WERI-Rb-1 (cell line): ENCODE results near the gene POU2F3.
A peak's percentile ranks its signal among the peaks of the same experiment; 100 is the strongest.

Source experiments
- DNase-seq: peaks from one replicate; pipeline ENCODE4 v3.0.0-alpha.2; 2020
- H3K27ac ChIP-seq: fragments of 250-450 bp; sonication (Bioruptor Pico); 2 replicates; pipeline ENCODE4 v1.5.1; 2020; ENCODE audit warnings: mild to moderate bottlenecking, moderate library complexity
- H3K27me3 ChIP-seq: fragments of 250-450 bp; sonication (Bioruptor Pico); 2 replicates; pipeline ENCODE4 v1.5.1; 2021; ENCODE audit warnings: mild to moderate bottlenecking, low read depth, moderate library complexity; ENCODE audit not compliant: insufficient read depth, severe bottlenecking
- H3K36me3 ChIP-seq: fragments of 250-450 bp; sonication (Bioruptor Pico); 2 replicates; pipeline ENCODE4 v1.5.1; 2020; ENCODE audit warnings: mild to moderate bottlenecking, moderate library complexity
- H3K4me3 ChIP-seq: 2 replicates; pipeline ENCODE4 v1.5.1; 2011; ENCODE audit warnings: low read depth, mild to moderate bottlenecking, control low read depth, low read length
- H3K9me3 ChIP-seq: fragments of 250-450 bp; sonication (Bioruptor Pico); 2 replicates; pipeline ENCODE4 v1.5.1; 2021; ENCODE audit warnings: mild to moderate bottlenecking, moderate library complexity; ENCODE audit not compliant: severe bottlenecking
- TF ChIP-seq, protein P1 (sequence below): IDR thresholded peaks from 2 replicates; pipeline ENCODE4 v1.5.1; 2011; ENCODE audit warnings: low read depth, mild to moderate bottlenecking, control low read depth, inconsistent platforms, low read length

Gene POU2F3

GRCh38 chr11:120316880-120317688 lies 77.1 kb downstream of the POU2F3 start:
- TF ChIP-seq, protein P1, sequence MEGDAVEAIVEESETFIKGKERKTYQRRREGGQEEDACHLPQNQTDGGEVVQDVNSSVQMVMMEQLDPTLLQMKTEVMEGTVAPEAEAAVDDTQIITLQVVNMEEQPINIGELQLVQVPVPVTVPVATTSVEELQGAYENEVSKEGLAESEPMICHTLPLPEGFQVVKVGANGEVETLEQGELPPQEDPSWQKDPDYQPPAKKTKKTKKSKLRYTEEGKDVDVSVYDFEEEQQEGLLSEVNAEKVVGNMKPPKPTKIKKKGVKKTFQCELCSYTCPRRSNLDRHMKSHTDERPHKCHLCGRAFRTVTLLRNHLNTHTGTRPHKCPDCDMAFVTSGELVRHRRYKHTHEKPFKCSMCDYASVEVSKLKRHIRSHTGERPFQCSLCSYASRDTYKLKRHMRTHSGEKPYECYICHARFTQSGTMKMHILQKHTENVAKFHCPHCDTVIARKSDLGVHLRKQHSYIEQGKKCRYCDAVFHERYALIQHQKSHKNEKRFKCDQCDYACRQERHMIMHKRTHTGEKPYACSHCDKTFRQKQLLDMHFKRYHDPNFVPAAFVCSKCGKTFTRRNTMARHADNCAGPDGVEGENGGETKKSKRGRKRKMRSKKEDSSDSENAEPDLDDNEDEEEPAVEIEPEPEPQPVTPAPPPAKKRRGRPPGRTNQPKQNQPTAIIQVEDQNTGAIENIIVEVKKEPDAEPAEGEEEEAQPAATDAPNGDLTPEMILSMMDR, result no peak
- Histone ChIP-seq H3K4me3 (no peak overlapping the region), H3K27ac (no peak overlapping the region), H3K9me3 (no peaks in the 10 kb centered on the region), H3K36me3 (no peaks in the 10 kb centered on the region), H3K27me3 (no peaks in the 10 kb centered on the region)
- no peak for DNase-seq

DNA sequence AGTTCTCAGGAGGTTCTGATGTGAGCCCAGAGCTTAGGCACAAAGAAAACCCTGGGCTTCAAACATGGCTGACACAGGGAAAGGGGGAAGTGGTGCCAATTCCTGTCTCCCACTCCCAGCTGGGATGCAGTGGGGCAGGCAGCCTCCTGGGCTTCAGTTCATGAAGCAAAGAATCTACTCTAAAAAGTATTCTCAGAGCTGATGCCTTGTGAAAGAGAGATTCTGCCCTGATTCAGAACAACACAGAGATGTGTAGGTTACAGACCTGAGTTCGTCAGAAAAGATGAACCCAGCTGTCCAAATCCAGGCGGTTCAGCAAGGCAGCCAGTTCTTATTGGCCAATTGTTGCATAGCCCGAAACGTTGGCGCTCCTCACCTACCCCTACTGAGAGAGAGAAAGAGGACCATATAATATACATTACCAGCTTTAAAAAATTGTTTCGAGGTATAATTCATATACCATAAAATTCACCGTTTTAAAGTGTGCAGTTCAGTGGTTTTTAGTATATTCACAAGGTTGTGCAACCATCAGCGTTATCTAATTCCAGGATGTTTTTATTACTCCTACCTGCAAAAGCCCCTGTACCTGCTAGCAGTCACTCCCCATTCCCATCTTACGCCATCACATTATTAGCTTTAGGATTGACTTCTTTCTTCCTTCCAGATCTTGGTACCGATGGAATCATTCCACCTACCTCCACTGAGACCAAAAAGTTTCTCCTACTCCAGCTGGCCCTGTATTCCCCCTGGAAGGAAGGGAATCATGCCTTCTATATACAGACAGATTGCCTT lies 77.9 kb downstream of the POU2F3 start:
- Histone ChIP-seq H3K9me3 (no peaks in the 10 kb centered on the region), H3K27ac (no peak overlapping the region), H3K4me3 (no peak overlapping the region), H3K36me3 (no peaks in the 10 kb centered on the region), H3K27me3 (no peaks in the 10 kb centered on the region)
- TF ChIP-seq, protein P1, result no peak
- DNase-seq, result no peak

- TF ChIP-seq, protein P1, result no peak
- no peak for DNase-seq
- no peaks in the 10 kb centered on the region for H3K36me3 ChIP-seq
- H3K4me3 ChIP-seq, result no peak overlapping the region
- no peak overlapping the region for H3K27ac ChIP-seq
- no peaks in the 10 kb centered on the region for H3K9me3 ChIP-seq
- no peaks in the 10 kb centered on the region for H3K27me3 ChIP-seq
These were observed 79.0 kb downstream of the POU2F3 start for GRCh38 chr11:120318906-120319305.

DNA sequence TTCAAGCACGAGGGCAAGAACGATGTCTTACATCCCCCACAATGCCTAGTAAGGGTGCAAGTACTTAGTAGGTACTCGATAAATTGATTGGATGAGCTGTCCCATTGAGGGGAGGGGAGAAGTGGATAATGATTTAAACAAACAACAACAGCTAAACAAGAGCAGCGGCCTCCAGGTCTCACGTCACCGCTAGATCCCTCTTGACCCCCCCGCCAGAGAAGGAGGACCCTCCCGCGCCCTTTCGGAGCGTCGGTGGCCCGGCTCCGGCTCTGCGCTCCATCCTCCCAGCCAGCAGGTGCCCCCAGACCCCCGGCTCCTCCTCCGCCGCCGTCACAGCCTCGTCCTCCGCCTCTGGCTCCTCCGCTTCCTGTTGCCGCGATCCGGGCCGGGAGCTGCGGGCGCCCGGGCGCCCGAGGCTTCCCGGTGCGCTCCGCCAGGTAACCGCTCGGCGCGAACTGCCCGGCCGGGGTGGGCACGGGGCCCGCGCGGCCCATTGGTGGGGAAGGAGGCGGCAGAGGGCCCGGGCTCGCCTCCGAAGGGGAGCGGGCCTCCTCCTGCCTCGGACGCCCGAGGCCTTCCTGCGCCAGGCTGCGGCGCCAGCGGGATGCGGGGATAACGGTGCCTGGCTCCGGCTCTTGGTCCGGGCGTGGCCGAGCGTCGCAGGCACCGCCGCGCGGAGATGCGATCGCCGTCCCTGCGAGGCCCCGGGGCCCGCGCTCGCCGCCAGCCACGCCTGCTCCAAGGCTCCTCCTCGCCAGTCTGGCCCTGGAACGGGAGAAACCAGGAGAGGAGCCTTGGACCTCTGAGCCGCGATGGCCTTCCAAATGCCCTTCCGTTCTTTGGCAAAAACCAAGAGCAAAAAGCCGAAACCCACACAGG lies 85.2 kb downstream of the POU2F3 start, which contains the start of gene TLCD5:
Gene TLCD5, plus strand, starts transcription at position 368 of the 879 bp plus-strand sequence. CDS start 2,143 bp downstream, outside the sequence.
- DNase-seq, result peak; percentile 90
- Histone ChIP-seq H3K36me3 (peaks cover 5% of the 10 kb centered on the region), H3K9me3 (no peaks in the 10 kb centered on the region), H3K4me3 (peak within 1 kb of the TSS; percentile 75), H3K27ac (peak within 1 kb of the TSS; percentile 81), H3K27me3 (no peaks in the 10 kb centered on the region)
- TF ChIP-seq, protein P1, result peak; percentile 18; the same call in 1 of the 2 replicates

GRCh38 chr11:120326228-120326627 lies 86.3 kb downstream of the POU2F3 start:
- Histone ChIP-seq H3K27me3 (no peaks in the 10 kb centered on the region), H3K36me3 (peaks cover 10% of the 10 kb centered on the region), H3K9me3 (no peaks in the 10 kb centered on the region), H3K27ac (no peak overlapping the region), H3K4me3 (peak overlapping the region; percentile 75)
- TF ChIP-seq, protein P1, result no peak
- DNase-seq, result no peak
